ENCODE results near the gene MMP24.

GRCh38 chr20:35264755-35265154 is 38.3 kb downstream of the MMP24 start:
- TF ChIP-seq TAF1 (conservative IDR thresholded peaks at IDR 0.05): no peak
- TF ChIP-seq CTCF (IDR thresholded peaks at IDR 0.05; ENCODE audit: low read depth, low read length, missing input control): no peak
- TF ChIP-seq REST (IDR thresholded peaks at IDR 0.05): no peak
- no peak for TF ChIP-seq FOXA1 (IDR thresholded peaks at IDR 0.05)
- TF ChIP-seq SP1 (IDR thresholded peaks at IDR 0.05): no peak
- TF ChIP-seq, protein P1, sequence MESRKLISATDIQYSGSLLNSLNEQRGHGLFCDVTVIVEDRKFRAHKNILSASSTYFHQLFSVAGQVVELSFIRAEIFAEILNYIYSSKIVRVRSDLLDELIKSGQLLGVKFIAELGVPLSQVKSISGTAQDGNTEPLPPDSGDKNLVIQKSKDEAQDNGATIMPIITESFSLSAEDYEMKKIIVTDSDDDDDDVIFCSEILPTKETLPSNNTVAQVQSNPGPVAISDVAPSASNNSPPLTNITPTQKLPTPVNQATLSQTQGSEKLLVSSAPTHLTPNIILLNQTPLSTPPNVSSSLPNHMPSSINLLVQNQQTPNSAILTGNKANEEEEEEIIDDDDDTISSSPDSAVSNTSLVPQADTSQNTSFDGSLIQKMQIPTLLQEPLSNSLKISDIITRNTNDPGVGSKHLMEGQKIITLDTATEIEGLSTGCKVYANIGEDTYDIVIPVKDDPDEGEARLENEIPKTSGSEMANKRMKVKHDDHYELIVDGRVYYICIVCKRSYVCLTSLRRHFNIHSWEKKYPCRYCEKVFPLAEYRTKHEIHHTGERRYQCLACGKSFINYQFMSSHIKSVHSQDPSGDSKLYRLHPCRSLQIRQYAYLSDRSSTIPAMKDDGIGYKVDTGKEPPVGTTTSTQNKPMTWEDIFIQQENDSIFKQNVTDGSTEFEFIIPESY (IDR thresholded peaks at IDR 0.05): no peak
- TF ChIP-seq GABPA (IDR thresholded peaks at IDR 0.05 in 1 of 2, conservative IDR thresholded peaks at IDR 0.05 in 1 of 2): no peak
- TF ChIP-seq ATF3 (IDR thresholded peaks at IDR 0.05): no peak
- TF ChIP-seq, protein P2, sequence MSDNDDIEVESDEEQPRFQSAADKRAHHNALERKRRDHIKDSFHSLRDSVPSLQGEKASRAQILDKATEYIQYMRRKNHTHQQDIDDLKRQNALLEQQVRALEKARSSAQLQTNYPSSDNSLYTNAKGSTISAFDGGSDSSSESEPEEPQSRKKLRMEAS (IDR thresholded peaks at IDR 0.05): no peak
- no peak for TF ChIP-seq HNF4G (IDR thresholded peaks at IDR 0.05)

Measured in liver (tissue), 3 donors.